NK-92 treated with Interleukin-12 subunit alpha and Interleukin-12 subunit beta, amount 100 ng/mL, for 24 hours (cell line): ENCODE measurements around the gene ZACN.

Source experiments
- DNase-seq: peaks from one replicate; lab custom pipeline; 2025; lab: John Stamatoyannopoulos, UW

ZACN gene

GRCh38 chr17:76131692-76132573 lies 53.0 kb downstream of the ZACN start:
- no peak for DNase-seq
